WTC11 (cell line): ENCODE results near the gene PRSS1. TPM values are rescaled to one million over a fixed set of nuclear protein-coding genes. Genes with fewer than 3 reads are reported as not detected.

Experiments
- ATAC-seq: fragments of 200-7000 bp; cut with Tn5 transposase; 2 replicates; pipeline ENCODE4 v1.10.0; 2021; ENCODE audit warnings: mild to moderate bottlenecking, moderate library complexity
- CTCF ChIA-PET: fragments of 300-600 bp; sonication (Branson Sonifier 250); formaldehyde crosslinking; loops from one replicate; lab custom pipeline; 2021; ENCODE audit warnings: antibody characterized with exemption; lab: Charles Lee
- POLR2A ChIA-PET: fragments of 350-600 bp; sonication (Branson Sonifier 250); formaldehyde crosslinking; loops from one replicate; lab custom pipeline; 2021; ENCODE audit warnings: antibody characterized with exemption; lab: Charles Lee
- DNase-seq: peaks from one replicate; pipeline ENCODE4 v3.0.0; 2021; ENCODE audit warnings: low spot score
- H3K27ac Mint-ChIP-seq: 2 replicates; pipeline ENCODE4 v1.8.0; 2021; ENCODE audit warnings: mixed read lengths
- H3K27me3 Mint-ChIP-seq: 2 replicates; pipeline ENCODE4 v1.8.0; 2021; ENCODE audit warnings: low read depth, mild to moderate bottlenecking, moderate library complexity, mixed read lengths
- H3K36me3 Mint-ChIP-seq: 2 replicates; pipeline ENCODE4 v1.8.0; 2021; ENCODE audit warnings: mixed read lengths
- H3K4me1 Mint-ChIP-seq: 2 replicates; pipeline ENCODE4 v1.8.0; 2022; ENCODE audit warnings: mixed read lengths
- H3K4me3 Mint-ChIP-seq: 2 replicates; pipeline ENCODE4 v1.8.0; 2021; ENCODE audit warnings: mild to moderate bottlenecking, moderate library complexity, mixed read lengths
- H3K9me3 Mint-ChIP-seq: 2 replicates; pipeline ENCODE4 v1.8.0; 2021; ENCODE audit warnings: mixed read lengths
- AFF4 ChIP-seq: sonication (generic); formaldehyde crosslinking; IDR thresholded peaks from 2 replicates; pipeline ENCODE4 v1.8.1; 2023; ENCODE audit warnings: mild to moderate bottlenecking, missing genetic modification reagents, borderline replicate concordance
- ARID4B ChIP-seq: sonication (generic); formaldehyde crosslinking; IDR thresholded peaks from 2 replicates; pipeline ENCODE4 v1.8.0; 2023; ENCODE audit warnings: missing genetic modification reagents, mild to moderate bottlenecking, borderline replicate concordance
- ATF3 ChIP-seq: sonication (generic); formaldehyde crosslinking; conservative IDR thresholded peaks from 2 replicates; pipeline ENCODE4 v1.8.1; 2022; ENCODE audit warnings: mild to moderate bottlenecking, missing genetic modification reagents
- ATF6 ChIP-seq: sonication (generic); formaldehyde crosslinking; IDR thresholded peaks from 2 replicates; pipeline ENCODE4 v1.8.1; 2023; ENCODE audit warnings: mild to moderate bottlenecking, missing genetic modification reagents
- E2F4 ChIP-seq: sonication (generic); formaldehyde crosslinking; IDR thresholded peaks from 2 replicates; pipeline ENCODE4 v1.8.1; 2022; ENCODE audit warnings: low read depth, mild to moderate bottlenecking, moderate library complexity, missing genetic modification reagents, borderline replicate concordance
- E2F5 ChIP-seq: sonication (generic); formaldehyde crosslinking; IDR thresholded peaks from 2 replicates; pipeline ENCODE4 v1.8.1; 2022; ENCODE audit warnings: mild to moderate bottlenecking, moderate library complexity, missing genetic modification reagents
- HMGA2 ChIP-seq: fragments of 250-450 bp; sonication (Bioruptor Pico); IDR thresholded peaks from 2 replicates; pipeline ENCODE4 v1.4.0; 2021; ENCODE audit warnings: mild to moderate bottlenecking, moderate library complexity
- IRF2 ChIP-seq: sonication (generic); formaldehyde crosslinking; IDR thresholded peaks from 2 replicates; pipeline ENCODE4 v1.8.0; 2022; ENCODE audit warnings: low read depth, missing genetic modification reagents, borderline replicate concordance
- KAT7 ChIP-seq: sonication (generic); formaldehyde crosslinking; IDR thresholded peaks from 2 replicates; pipeline ENCODE4 v1.8.1; 2023; ENCODE audit warnings: missing genetic modification reagents, mild to moderate bottlenecking, borderline replicate concordance
- MAX ChIP-seq: sonication (generic); formaldehyde crosslinking; IDR thresholded peaks from 2 replicates; pipeline ENCODE4 v1.8.0; 2022; ENCODE audit warnings: mild to moderate bottlenecking, missing genetic modification reagents
- NR2C2 ChIP-seq: sonication (generic); formaldehyde crosslinking; IDR thresholded peaks from 2 replicates; pipeline ENCODE4 v1.8.0; 2022; ENCODE audit warnings: mild to moderate bottlenecking, missing genetic modification reagents
- RORB ChIP-seq: fragments of 250-450 bp; sonication (Bioruptor Pico); IDR thresholded peaks from 2 replicates; pipeline ENCODE4 v1.9.0; 2021; ENCODE audit warnings: mild to moderate bottlenecking
- SP1 ChIP-seq: sonication (generic); formaldehyde crosslinking; conservative IDR thresholded peaks from 2 replicates; pipeline ENCODE4 v1.8.1; 2022; ENCODE audit warnings: missing genetic modification reagents
- USF1 ChIP-seq: sonication (generic); formaldehyde crosslinking; IDR thresholded peaks from 2 replicates; pipeline ENCODE4 v1.8.0; 2022; ENCODE audit warnings: mild to moderate bottlenecking, missing genetic modification reagents
- ZNF232 ChIP-seq: sonication (generic); formaldehyde crosslinking; IDR thresholded peaks from 2 replicates; pipeline ENCODE4 v1.8.0; 2022; ENCODE audit warnings: mild to moderate bottlenecking, missing genetic modification reagents
- ZNF512 ChIP-seq: sonication (generic); formaldehyde crosslinking; IDR thresholded peaks from 2 replicates; pipeline ENCODE4 v1.8.1; 2022; ENCODE audit warnings: missing genetic modification reagents, borderline replicate concordance
- ZNF671 ChIP-seq: fragments of 250-450 bp; sonication (Bioruptor Pico); IDR thresholded peaks from 2 replicates; pipeline ENCODE4 v1.8.0; 2021; ENCODE audit warnings: mild to moderate bottlenecking
- ZSCAN18 ChIP-seq: fragments of 250-450 bp; sonication (Bioruptor Pico); IDR thresholded peaks from 2 replicates; pipeline ENCODE4 v2.1.2; 2022; ENCODE audit warnings: mild to moderate bottlenecking, moderate library complexity
- total RNA-seq: library from RNA; stranded (reverse); gene quantifications from 3 replicates; pipeline ENCODE4 v1.2.3, GENCODE V29; 2021

Gene PRSS1
- total RNA-seq, 1 experiment from 2014 or later, result 11.1 TPM

GRCh38 chr7:142771353-142771723, 22.1 kb downstream of the PRSS1 start (continued):
- TF ChIP-seq MAX (CRISPR knock-in tag) (no peak), HMGA2 (CRISPR knock-in tag) (no peak), ZSCAN18 (CRISPR knock-in tag) (no peak), AFF4 (no peak), USF1 (CRISPR knock-in tag) (no peak), NR2C2 (no peak), ARID4B (CRISPR knock-in tag) (no peak), E2F5 (CRISPR knock-in tag) (no peak), ZNF232 (no peak)

- H3K27ac Mint-ChIP-seq, result no peak overlapping the region
- peaks cover 3% of the 10 kb centered on the region for H3K27me3 Mint-ChIP-seq
- peaks cover 7% of the 10 kb centered on the region; the same call in 1 of the 2 replicates for H3K9me3 Mint-ChIP-seq
- peaks cover 7% of the 10 kb centered on the region; the same call in 1 of the 2 replicates for H3K4me1 Mint-ChIP-seq
- H3K4me3 Mint-ChIP-seq, result no peak overlapping the region
- H3K36me3 Mint-ChIP-seq, result no peaks in the 10 kb centered on the region
- TF ChIP-seq KAT7 (CRISPR knock-in tag), result no peak
- no peak for TF ChIP-seq ATF3 (CRISPR knock-in tag)
- no peak for TF ChIP-seq SP1
- no peak for TF ChIP-seq ZNF512 (CRISPR knock-in tag)
- no peak for TF ChIP-seq ATF6 (CRISPR knock-in tag)
- no peak for TF ChIP-seq RORB (CRISPR knock-in tag)
- no peak for TF ChIP-seq ZNF671 (CRISPR knock-in tag)
- TF ChIP-seq IRF2 (CRISPR knock-in tag), result no peak
- no peak for TF ChIP-seq E2F4 (CRISPR knock-in tag)
- DNase-seq, result no peak
- no peak for ATAC-seq
- POLR2A ChIA-PET, result no interaction called here
- CTCF ChIA-PET, result interaction anchor here (0.9 to 1.2 kb wide), 2 partner anchors 11 to 237 kb away, joined by 3 to 5 read pairs; no protein-coding TSS in a partner anchor
Observed at GRCh38 chr7:142772051-142772450, 22.8 kb downstream of the PRSS1 start.
